GM18526 (cell line): ENCODE results near the gene XXYLT1.

ENCODE experiments used
- POLR2A ChIP-seq: IDR thresholded peaks from 3 replicates; pipeline ENCODE4 v1.6.1; 2011; ENCODE audit not compliant: insufficient read length; ENCODE audit errors: extremely low read depth

The XXYLT1 gene

GRCh38 chr3:195081242-195081963 lies 189.6 kb downstream of the XXYLT1 start:
- TF ChIP-seq POLR2A: no peak

- no peak for TF ChIP-seq POLR2A
Observed at GRCh38 chr3:195080571-195081151, 190.3 kb downstream of the XXYLT1 start.

- no peak for TF ChIP-seq POLR2A
Observed at GRCh38 chr3:195080125-195080524, 190.8 kb downstream of the XXYLT1 start.

- TF ChIP-seq POLR2A: no peak
Observed at GRCh38 chr3:195079636-195080035, 191.3 kb downstream of the XXYLT1 start.

- no peak for TF ChIP-seq POLR2A
Observed at GRCh38 chr3:195078891-195079440, 192.0 kb downstream of the XXYLT1 start.

GRCh38 chr3:195077611-195078540 lies 193.1 kb downstream of the XXYLT1 start:
- no peak for TF ChIP-seq POLR2A

GRCh38 chr3:195076981-195077610 lies 193.9 kb downstream of the XXYLT1 start:
- no peak for TF ChIP-seq POLR2A

GRCh38 chr3:195075941-195076875 lies 194.8 kb downstream of the XXYLT1 start:
- no peak for TF ChIP-seq POLR2A

GRCh38 chr3:195075199-195075940 lies 195.6 kb downstream of the XXYLT1 start:
- no peak for TF ChIP-seq POLR2A

GRCh38 chr3:195073866-195074860 lies 196.8 kb downstream of the XXYLT1 start:
- TF ChIP-seq POLR2A: no peak

GRCh38 chr3:195072916-195073564 lies 197.9 kb downstream of the XXYLT1 start:
- no peak for TF ChIP-seq POLR2A
